ENCODE data around the gene GARIN5B. TPM values are rescaled to one million over a fixed set of nuclear protein-coding genes. Genes with fewer than 3 reads are reported as not detected.
A peak's percentile ranks its signal among the peaks of the same experiment; 100 is the strongest.

Gene GARIN5B
- total and polyA plus RNA-seq, 12 donors = not detected

DNA sequence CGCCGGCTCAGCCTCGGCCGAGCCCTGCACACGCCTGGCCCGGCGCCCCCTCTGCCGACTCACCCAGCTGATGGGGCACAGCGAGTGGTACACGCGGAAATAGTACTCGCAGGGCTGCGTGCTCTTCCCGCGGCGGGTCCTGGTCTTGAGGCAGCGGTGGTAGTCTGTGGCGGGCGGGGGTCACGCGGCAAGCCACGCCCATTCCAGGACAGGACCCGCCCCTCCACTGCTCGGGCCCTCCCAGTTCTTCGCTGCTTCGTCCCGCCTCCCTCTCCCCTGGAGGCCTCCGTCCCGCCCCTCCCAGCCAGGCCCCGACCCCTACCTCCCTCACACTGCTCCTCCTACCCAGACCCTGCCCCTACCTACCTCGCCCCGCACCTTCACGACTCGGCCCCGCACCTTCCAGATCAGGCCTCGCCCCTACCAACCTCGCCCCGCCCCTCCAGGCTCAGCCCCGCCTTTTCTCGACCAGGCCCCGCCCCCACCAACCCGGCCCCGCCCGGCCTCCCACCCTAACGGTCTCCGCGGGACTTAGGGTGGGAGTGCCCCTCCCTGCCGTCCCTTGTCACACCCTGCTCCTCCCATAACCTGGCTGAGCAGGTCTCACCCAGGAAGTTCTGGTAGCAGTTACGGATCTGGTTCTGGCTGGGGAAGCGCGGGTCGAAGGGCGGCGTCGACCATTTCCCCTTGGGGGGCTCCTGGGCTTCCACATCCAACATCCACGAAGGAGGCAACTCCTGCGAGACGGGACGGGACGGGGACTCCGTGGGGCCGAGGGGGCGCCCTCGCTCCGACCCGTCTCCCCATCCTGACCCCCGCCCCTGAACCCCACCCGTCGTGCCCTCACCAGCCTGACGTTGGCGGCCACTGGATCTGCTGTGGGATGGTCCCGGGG is 9.0 kb downstream of the GARIN5B start:
- Histone ChIP-seq H3K4me1 (replicated peaks in 1 of 2) (peaks cover 12 to 15% of the 10 kb centered on the region in 2 donors), H3K27ac (no peak overlapping the region), H3K4me3 (peak overlapping the region in 2 of 4 donors; percentile 16 to 43), H3K9me3 (replicated peaks in 1 of 3) (no peaks in the 10 kb centered on the region), H3K27me3 (peaks cover 18% of the 10 kb centered on the region), H3K36me3 (replicated peaks in 1 of 2) (no peaks in the 10 kb centered on the region)
- DNase-seq = peak in 5 of 7 donors; percentile 55 to 78 (median 69)
- TF ChIP-seq, protein P1, sequence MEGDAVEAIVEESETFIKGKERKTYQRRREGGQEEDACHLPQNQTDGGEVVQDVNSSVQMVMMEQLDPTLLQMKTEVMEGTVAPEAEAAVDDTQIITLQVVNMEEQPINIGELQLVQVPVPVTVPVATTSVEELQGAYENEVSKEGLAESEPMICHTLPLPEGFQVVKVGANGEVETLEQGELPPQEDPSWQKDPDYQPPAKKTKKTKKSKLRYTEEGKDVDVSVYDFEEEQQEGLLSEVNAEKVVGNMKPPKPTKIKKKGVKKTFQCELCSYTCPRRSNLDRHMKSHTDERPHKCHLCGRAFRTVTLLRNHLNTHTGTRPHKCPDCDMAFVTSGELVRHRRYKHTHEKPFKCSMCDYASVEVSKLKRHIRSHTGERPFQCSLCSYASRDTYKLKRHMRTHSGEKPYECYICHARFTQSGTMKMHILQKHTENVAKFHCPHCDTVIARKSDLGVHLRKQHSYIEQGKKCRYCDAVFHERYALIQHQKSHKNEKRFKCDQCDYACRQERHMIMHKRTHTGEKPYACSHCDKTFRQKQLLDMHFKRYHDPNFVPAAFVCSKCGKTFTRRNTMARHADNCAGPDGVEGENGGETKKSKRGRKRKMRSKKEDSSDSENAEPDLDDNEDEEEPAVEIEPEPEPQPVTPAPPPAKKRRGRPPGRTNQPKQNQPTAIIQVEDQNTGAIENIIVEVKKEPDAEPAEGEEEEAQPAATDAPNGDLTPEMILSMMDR (IDR thresholded peaks at IDR 0.05) = no peak
- 2 to 4% (median 2%) methylated on average over 17 to 71 of the region's 72 CpGs for WGBS, 4 donors
- intact Hi-C loops (cut with DNase I) = no loop called here

DNA sequence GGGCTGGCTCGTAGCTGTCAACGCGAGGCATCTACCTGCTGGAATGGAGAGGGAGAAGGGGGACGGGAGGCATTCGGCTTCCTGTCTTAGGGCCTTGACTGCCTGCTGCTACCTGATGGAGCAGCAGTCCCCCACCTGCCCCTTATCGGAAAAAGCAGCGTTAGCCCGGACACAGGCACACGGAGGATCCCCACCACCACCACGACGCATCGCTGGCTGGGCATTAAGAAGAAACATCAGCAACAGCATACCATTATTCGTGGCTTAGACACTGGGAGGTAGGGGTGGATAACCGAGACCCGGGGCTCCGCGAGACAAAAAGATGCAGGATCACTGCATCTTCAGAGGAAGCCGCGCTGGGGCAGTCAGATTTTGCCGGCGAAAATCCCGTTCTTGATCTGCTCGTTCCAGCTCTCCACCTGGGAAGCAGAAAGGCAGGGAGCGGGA is 9.7 kb downstream of the GARIN5B start:
- intact Hi-C loops (cut with DNase I) = no loop called here
- no peak for DNase-seq
- no peak for TF ChIP-seq POLR2A (IDR thresholded peaks at IDR 0.05)
- TF ChIP-seq, protein P1 (IDR thresholded peaks at IDR 0.05) = no peak
- Histone ChIP-seq H3K27me3 (peaks cover 18% of the 10 kb centered on the region), H3K9me3 (replicated peaks in 1 of 3) (no peaks in the 10 kb centered on the region), H3K4me1 (replicated peaks in 1 of 2) (peaks cover 12 to 15% of the 10 kb centered on the region in 2 donors), H3K36me3 (replicated peaks in 1 of 2) (no peaks in the 10 kb centered on the region), H3K27ac (no peak overlapping the region), H3K4me3 (peak overlapping the region in 2 of 4 donors; percentile 16 to 43)
- 3 to 6% (median 4%) methylated on average over 21 to 24 of the region's 24 CpGs for WGBS, 4 donors

- 56 to 65% (median 62%) methylated on average over 23 to 25 of the region's 25 CpGs for WGBS, 4 donors
- intact Hi-C loops (cut with DNase I) = no loop called here
- Histone ChIP-seq H3K4me3 (no peak overlapping the region), H3K27ac (no peak overlapping the region), H3K9me3 (replicated peaks in 1 of 3) (no peaks in the 10 kb centered on the region), H3K36me3 (replicated peaks in 1 of 2) (no peaks in the 10 kb centered on the region), H3K4me1 (replicated peaks in 1 of 2) (peaks cover 12 to 15% of the 10 kb centered on the region in 2 donors), H3K27me3 (peaks cover 18% of the 10 kb centered on the region)
- TF ChIP-seq, protein P1 (IDR thresholded peaks at IDR 0.05) = no peak
- no peak for TF ChIP-seq POLR2A (IDR thresholded peaks at IDR 0.05)
- no peak for DNase-seq
Observed at GRCh38 chr19:55352549-55353145, 10.4 kb downstream of the GARIN5B start.

DNA sequence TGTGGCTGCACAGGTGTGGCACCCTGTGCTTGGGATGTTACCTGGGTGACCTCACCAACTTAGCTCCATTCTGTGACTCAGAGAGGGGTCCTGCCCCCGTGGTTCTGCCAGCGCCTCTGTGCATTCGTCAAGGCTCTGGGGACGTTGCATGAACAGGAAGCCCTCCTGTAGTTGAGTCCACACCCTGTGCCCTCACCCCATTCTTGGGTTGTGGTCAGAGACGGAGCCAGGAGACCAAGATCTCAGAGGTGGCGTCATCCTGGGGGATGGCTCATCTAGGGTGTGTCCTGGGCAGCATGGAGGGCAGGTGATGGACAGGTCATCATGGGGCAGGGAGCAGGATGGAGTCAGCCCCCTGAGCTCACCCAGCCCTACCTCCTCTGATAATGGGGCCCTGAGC is 11.0 kb downstream of the GARIN5B start:
- no peak for TF ChIP-seq POLR2A (IDR thresholded peaks at IDR 0.05)
- TF ChIP-seq, protein P1 (IDR thresholded peaks at IDR 0.05) = no peak
- no peak overlapping the region for H3K4me3 ChIP-seq
- WGBS, 4 donors = 69 to 82% (median 71%) methylated on average over 3 to 6 of the region's 6 CpGs
- H3K9me3 ChIP-seq (replicated peaks in 1 of 3) = no peaks in the 10 kb centered on the region
- no peaks in the 10 kb centered on the region for H3K36me3 ChIP-seq (replicated peaks in 1 of 2)
- no peak for DNase-seq
- intact Hi-C loops (cut with DNase I) = no loop called here
- H3K4me1 ChIP-seq (replicated peaks in 1 of 2) = peaks cover 12 to 15% of the 10 kb centered on the region in 2 donors
- H3K27ac ChIP-seq = no peak overlapping the region
- peaks cover 18% of the 10 kb centered on the region for H3K27me3 ChIP-seq

Measured in adrenal gland (tissue), 12 donors.